NT2/D1 (cell line): ENCODE results near the gene PTPRK.

Experiments
- DNase-seq: peaks from one replicate; pipeline ENCODE4 v3.0.0-alpha.2; 2011; ENCODE audit warnings: low read depth, low spot score
- H3K27me3 ChIP-seq: 2 replicates; pipeline ENCODE4 v1.6.0; 2011; ENCODE audit warnings: mild to moderate bottlenecking; ENCODE audit not compliant: insufficient read length, insufficient read depth
- H3K36me3 ChIP-seq: 2 replicates; pipeline ENCODE4 v1.6.1; 2011; ENCODE audit warnings: mild to moderate bottlenecking, low read length, mixed read lengths; ENCODE audit not compliant: insufficient read depth, insufficient read length
- H3K4me1 ChIP-seq: 2 replicates; pipeline ENCODE4 v1.5.1; 2011; ENCODE audit not compliant: insufficient read depth, insufficient read length
- H3K4me3 ChIP-seq: 2 replicates; pipeline ENCODE4 v1.5.1; 2011; ENCODE audit warnings: low read depth; ENCODE audit not compliant: insufficient read length
- H3K9ac ChIP-seq: 2 replicates; pipeline ENCODE4 v1.6.0; 2011; ENCODE audit warnings: low read depth; ENCODE audit not compliant: insufficient read length
- H3K9me3 ChIP-seq: 2 replicates; pipeline ENCODE4 v1.5.1; 2011; ENCODE audit warnings: mild to moderate bottlenecking, low read length; ENCODE audit not compliant: insufficient read depth
- SUZ12 ChIP-seq: IDR thresholded peaks from 2 replicates; pipeline ENCODE4 v1.6.1; 2011; ENCODE audit not compliant: insufficient read length, insufficient read depth; ENCODE audit errors: extremely low read depth
- YY1 ChIP-seq: IDR thresholded peaks from 2 replicates; pipeline ENCODE4 v1.6.1; 2011; ENCODE audit not compliant: insufficient read length, insufficient read depth
- ZNF274 ChIP-seq: IDR thresholded peaks from 2 replicates; pipeline ENCODE4 v1.6.1; 2011; ENCODE audit warnings: mild to moderate bottlenecking, low read depth, low read length

Gene PTPRK

GRCh38 chr6:128520436-128521281, at the start of gene PTPRK:
TSS of gene PTPRK (minus strand) at chr6:128520599. CDS start at chr6:128520358, 241 bp downstream.
- Histone ChIP-seq H3K9me3 (no peaks in the 10 kb centered on the region), H3K4me3 (peak within 1 kb of the TSS; percentile 82), H3K9ac (peak within 1 kb of the TSS; percentile 95), H3K4me1 (no peaks in the 10 kb centered on the region), H3K36me3 (no peaks in the 10 kb centered on the region), H3K27me3 (no peaks in the 10 kb centered on the region)
- DNase-seq = peak; percentile 82
- TF ChIP-seq SUZ12 (no peak), ZNF274 (no peak), YY1 (no peak)

GRCh38 chr6:128567029-128567428, 46.6 kb upstream of the PTPRK start:
- no peak overlapping the region for H3K9ac ChIP-seq
- no peak for DNase-seq
- no peak overlapping the region for H3K4me3 ChIP-seq
- peaks cover 3% of the 10 kb centered on the region; the same call in 1 of the 2 replicates for H3K9me3 ChIP-seq
- no peaks in the 10 kb centered on the region for H3K4me1 ChIP-seq
- H3K27me3 ChIP-seq = no peaks in the 10 kb centered on the region
- no peak for TF ChIP-seq YY1
- no peak for TF ChIP-seq SUZ12
- no peak for TF ChIP-seq ZNF274
- H3K36me3 ChIP-seq = no peaks in the 10 kb centered on the region

GRCh38 chr6:128560966-128561365, 40.6 kb upstream of the PTPRK start:
- Histone ChIP-seq H3K4me1 (no peaks in the 10 kb centered on the region), H3K9me3 (no peaks in the 10 kb centered on the region), H3K27me3 (no peaks in the 10 kb centered on the region), H3K4me3 (no peak overlapping the region), H3K36me3 (no peaks in the 10 kb centered on the region), H3K9ac (no peak overlapping the region)
- no peak for DNase-seq
- TF ChIP-seq SUZ12 (no peak), ZNF274 (no peak), YY1 (no peak)

- no peaks in the 10 kb centered on the region for H3K4me1 ChIP-seq
- TF ChIP-seq SUZ12 = no peak
- no peaks in the 10 kb centered on the region for H3K9me3 ChIP-seq
- no peak overlapping the region for H3K4me3 ChIP-seq
- H3K27me3 ChIP-seq = no peaks in the 10 kb centered on the region
- no peak overlapping the region for H3K9ac ChIP-seq
- no peaks in the 10 kb centered on the region for H3K36me3 ChIP-seq
- DNase-seq = no peak
Measured at GRCh38 chr6:128558924-128559323, 38.5 kb upstream of the PTPRK start.

GRCh38 chr6:128558021-128558420, 37.6 kb upstream of the PTPRK start:
- DNase-seq = no peak
- Histone ChIP-seq H3K4me1 (no peaks in the 10 kb centered on the region), H3K36me3 (no peaks in the 10 kb centered on the region), H3K27me3 (no peaks in the 10 kb centered on the region), H3K4me3 (no peak overlapping the region), H3K9ac (no peak overlapping the region), H3K9me3 (no peaks in the 10 kb centered on the region)
- TF ChIP-seq ZNF274 (no peak), YY1 (no peak)

- Histone ChIP-seq H3K27me3 (no peaks in the 10 kb centered on the region), H3K9me3 (no peaks in the 10 kb centered on the region), H3K4me1 (no peaks in the 10 kb centered on the region), H3K36me3 (no peaks in the 10 kb centered on the region), H3K4me3 (no peak overlapping the region), H3K9ac (no peak overlapping the region)
- TF ChIP-seq ZNF274 = no peak
- TF ChIP-seq YY1 = no peak
- TF ChIP-seq SUZ12 = no peak
- no peak for DNase-seq
Measured at GRCh38 chr6:128557081-128557480, 36.7 kb upstream of the PTPRK start.

GRCh38 chr6:128554302-128554701, 33.9 kb upstream of the PTPRK start:
- H3K4me1 ChIP-seq = no peaks in the 10 kb centered on the region
- no peaks in the 10 kb centered on the region for H3K27me3 ChIP-seq
- no peak overlapping the region for H3K4me3 ChIP-seq
- TF ChIP-seq YY1 = no peak
- TF ChIP-seq ZNF274 = no peak
- no peak for TF ChIP-seq SUZ12
- H3K9me3 ChIP-seq = no peaks in the 10 kb centered on the region
- no peak overlapping the region for H3K9ac ChIP-seq
- DNase-seq = no peak
- H3K36me3 ChIP-seq = no peaks in the 10 kb centered on the region

GRCh38 chr6:128541261-128541660, 20.9 kb upstream of the PTPRK start:
- no peak overlapping the region for H3K4me3 ChIP-seq
- TF ChIP-seq YY1 (no peak), SUZ12 (no peak), ZNF274 (no peak)

More at GRCh38 chr6:128541261-128541660, 20.9 kb upstream of the PTPRK start:
- Histone ChIP-seq H3K36me3 (no peaks in the 10 kb centered on the region), H3K9ac (no peak overlapping the region), H3K27me3 (no peaks in the 10 kb centered on the region), H3K4me1 (no peaks in the 10 kb centered on the region), H3K9me3 (no peaks in the 10 kb centered on the region)
- no peak for DNase-seq
